Upper lobe of left lung (tissue), 4 donors: Measurements from ENCODE around the gene PTP4A1.

Source experiments
- EP300 ChIP-seq, 4 donors: sonication (generic); formaldehyde crosslinking; IDR thresholded peaks; one replicate each; pipeline ENCODE4 v1.5.1; 2017; ENCODE audit warnings: antibody characterized with exemption in 4 of 4, control low read depth in 2 of 4
- POLR2A ChIP-seq, 4 donors: fragments of 450-650 bp; IDR thresholded peaks; one replicate each; pipeline ENCODE4 v1.5.1; 2016 to 2017; ENCODE audit warnings: antibody characterized with exemption in 4 of 4, mild to moderate bottlenecking in 2 of 4
- TF ChIP-seq, protein P1 (sequence below), 6 experiments: fragments of 450-650 bp in 4 of 6; fragments of 200-600 bp in 2 of 6; sonication (generic) in 2 of 6; IDR thresholded peaks; one replicate each; pipeline ENCODE4 v1.5.1; 2016 to 2019; ENCODE audit warnings: antibody characterized with exemption in 6 of 6

DNA sequence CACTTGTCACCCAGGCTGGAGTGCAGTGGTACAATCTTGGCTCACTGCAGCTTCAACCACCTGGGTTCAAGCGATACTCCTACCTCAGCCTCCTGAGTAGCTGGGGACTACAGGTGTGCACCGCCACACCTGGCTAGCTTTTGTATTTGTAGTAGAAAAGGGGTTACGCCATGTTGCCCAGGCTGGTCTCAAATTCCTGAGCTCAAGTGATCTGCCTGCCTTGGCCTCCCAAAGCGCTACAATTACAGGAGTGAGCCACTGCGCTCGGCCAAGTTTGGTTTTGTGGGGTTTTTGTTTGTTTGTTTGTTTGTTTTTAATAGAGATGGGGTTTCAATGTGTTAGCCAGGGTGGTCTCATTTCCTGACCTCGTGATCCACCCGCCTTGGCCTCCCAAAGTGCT is 12.3 kb downstream of the PTP4A1 start:
- TF ChIP-seq, protein P1, sequence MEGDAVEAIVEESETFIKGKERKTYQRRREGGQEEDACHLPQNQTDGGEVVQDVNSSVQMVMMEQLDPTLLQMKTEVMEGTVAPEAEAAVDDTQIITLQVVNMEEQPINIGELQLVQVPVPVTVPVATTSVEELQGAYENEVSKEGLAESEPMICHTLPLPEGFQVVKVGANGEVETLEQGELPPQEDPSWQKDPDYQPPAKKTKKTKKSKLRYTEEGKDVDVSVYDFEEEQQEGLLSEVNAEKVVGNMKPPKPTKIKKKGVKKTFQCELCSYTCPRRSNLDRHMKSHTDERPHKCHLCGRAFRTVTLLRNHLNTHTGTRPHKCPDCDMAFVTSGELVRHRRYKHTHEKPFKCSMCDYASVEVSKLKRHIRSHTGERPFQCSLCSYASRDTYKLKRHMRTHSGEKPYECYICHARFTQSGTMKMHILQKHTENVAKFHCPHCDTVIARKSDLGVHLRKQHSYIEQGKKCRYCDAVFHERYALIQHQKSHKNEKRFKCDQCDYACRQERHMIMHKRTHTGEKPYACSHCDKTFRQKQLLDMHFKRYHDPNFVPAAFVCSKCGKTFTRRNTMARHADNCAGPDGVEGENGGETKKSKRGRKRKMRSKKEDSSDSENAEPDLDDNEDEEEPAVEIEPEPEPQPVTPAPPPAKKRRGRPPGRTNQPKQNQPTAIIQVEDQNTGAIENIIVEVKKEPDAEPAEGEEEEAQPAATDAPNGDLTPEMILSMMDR (IDR thresholded peaks at IDR 0.05) = no peak
- TF ChIP-seq POLR2A (IDR thresholded peaks at IDR 0.05) (no peak), EP300 (IDR thresholded peaks at IDR 0.05) (no peak)
